Transverse colon (tissue), 4 donors: ENCODE results near the gene SET.

Experiments
- EP300 ChIP-seq: sonication (generic); formaldehyde crosslinking; IDR thresholded peaks from one replicate; pipeline ENCODE4 v1.6.1; 2017; ENCODE audit warnings: antibody characterized with exemption, low read depth
- POLR2AphosphoS5 ChIP-seq, 3 donors: sonication (generic); formaldehyde crosslinking; IDR thresholded peaks; one replicate each; pipeline ENCODE4 v1.6.1; 2016; ENCODE audit warnings: antibody characterized with exemption in 3 of 3
- TF ChIP-seq, protein P1 (sequence below), 5 experiments: fragments of 200-600 bp in 3 of 5; fragments of 450-650 bp in 2 of 5; sonication (generic) in 3 of 5; IDR thresholded peaks; 1 replicate in 2 of 5; 2 replicates in 3 of 5; pipeline ENCODE4 v1.5.1; 2016 to 2017; ENCODE audit warnings: antibody characterized with exemption in 5 of 5, inconsistent platforms in 3 of 5, mild to moderate bottlenecking in 2 of 5, moderate library complexity in 1 of 5

DNA sequence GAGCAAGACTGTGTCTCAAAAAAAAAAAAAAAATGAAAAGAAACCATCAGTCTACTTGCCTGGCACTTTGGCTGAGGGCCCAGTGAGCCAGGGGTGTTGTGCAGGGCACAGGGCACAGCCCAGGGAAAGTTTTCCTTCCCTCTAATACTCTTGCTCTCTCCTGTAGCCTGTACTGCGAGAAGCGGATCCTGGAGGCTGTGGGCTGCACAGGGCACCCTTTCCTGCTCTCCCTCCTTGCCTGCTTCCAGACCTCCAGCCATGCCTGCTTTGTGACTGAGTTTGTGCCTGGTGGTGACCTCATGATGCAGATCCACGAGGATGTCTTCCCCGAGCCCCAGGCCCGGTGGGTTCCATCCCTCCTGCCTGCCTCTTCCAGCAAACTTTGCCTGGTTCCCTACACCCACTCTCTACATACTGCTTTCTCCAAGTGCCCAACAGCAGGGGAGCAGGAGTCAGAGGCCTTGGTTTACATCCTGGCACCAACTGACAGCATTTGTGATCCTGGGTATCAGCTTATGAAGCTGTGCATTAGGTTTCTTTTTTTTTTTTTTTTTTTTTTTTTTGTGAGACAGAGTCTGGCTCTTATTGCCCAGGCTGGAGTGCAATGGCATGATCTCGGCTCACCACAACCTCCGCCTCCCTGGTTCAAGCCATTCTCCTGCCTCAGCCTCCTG, 27.7 kb downstream of the SET start:
- TF ChIP-seq, protein P1, sequence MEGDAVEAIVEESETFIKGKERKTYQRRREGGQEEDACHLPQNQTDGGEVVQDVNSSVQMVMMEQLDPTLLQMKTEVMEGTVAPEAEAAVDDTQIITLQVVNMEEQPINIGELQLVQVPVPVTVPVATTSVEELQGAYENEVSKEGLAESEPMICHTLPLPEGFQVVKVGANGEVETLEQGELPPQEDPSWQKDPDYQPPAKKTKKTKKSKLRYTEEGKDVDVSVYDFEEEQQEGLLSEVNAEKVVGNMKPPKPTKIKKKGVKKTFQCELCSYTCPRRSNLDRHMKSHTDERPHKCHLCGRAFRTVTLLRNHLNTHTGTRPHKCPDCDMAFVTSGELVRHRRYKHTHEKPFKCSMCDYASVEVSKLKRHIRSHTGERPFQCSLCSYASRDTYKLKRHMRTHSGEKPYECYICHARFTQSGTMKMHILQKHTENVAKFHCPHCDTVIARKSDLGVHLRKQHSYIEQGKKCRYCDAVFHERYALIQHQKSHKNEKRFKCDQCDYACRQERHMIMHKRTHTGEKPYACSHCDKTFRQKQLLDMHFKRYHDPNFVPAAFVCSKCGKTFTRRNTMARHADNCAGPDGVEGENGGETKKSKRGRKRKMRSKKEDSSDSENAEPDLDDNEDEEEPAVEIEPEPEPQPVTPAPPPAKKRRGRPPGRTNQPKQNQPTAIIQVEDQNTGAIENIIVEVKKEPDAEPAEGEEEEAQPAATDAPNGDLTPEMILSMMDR (IDR thresholded peaks at IDR 0.05), result no peak
- TF ChIP-seq POLR2AphosphoS5 (IDR thresholded peaks at IDR 0.05), result no peak
- no peak for TF ChIP-seq EP300
